Activated CD4-positive, alpha-beta T cell treated with anti-CD3 and anti-CD28 coated beads for 36 hours (primary cell): ENCODE results near the gene RGS17. TPM values are rescaled to one million over a fixed set of nuclear protein-coding genes. Genes with fewer than 3 reads are reported as not detected.
A peak's percentile ranks its signal among the peaks of the same experiment; 100 is the strongest.

ENCODE experiments used
- ATAC-seq: fragments of 200-7000 bp; cut with Tn5 transposase; one replicate; pipeline ENCODE4 v1.10.0; 2021; ENCODE audit warnings: mild to moderate bottlenecking, moderate library complexity
- CTCF ChIA-PET: fragments of 350-600 bp; sonication (Branson Sonifier 250); formaldehyde crosslinking; loops from one replicate; lab custom pipeline; 2021; ENCODE audit warnings: antibody characterized with exemption; lab: Charles Lee
- POLR2A ChIA-PET: fragments of 350-600 bp; sonication (Branson Sonifier 250); formaldehyde crosslinking; loops from one replicate; lab custom pipeline; 2021; ENCODE audit warnings: antibody characterized with exemption, inconsistent platforms; lab: Charles Lee
- DNase-seq: peaks from one replicate; pipeline ENCODE4 v3.0.0-alpha.2; 2020
- H3K27ac Mint-ChIP-seq: one replicate; pipeline ENCODE4 v1.8.0; 2021; ENCODE audit warnings: mixed read lengths
- H3K27me3 Mint-ChIP-seq: one replicate; pipeline ENCODE4 v1.8.0; 2021; ENCODE audit warnings: mixed read lengths
- H3K36me3 Mint-ChIP-seq: one replicate; pipeline ENCODE4 v1.8.0; 2021; ENCODE audit warnings: low read depth, mixed read lengths
- H3K4me1 Mint-ChIP-seq: one replicate; pipeline ENCODE4 v1.8.0; 2021; ENCODE audit warnings: mixed read lengths
- H3K4me3 Mint-ChIP-seq: one replicate; pipeline ENCODE4 v1.8.0; 2021; ENCODE audit warnings: mild to moderate bottlenecking, moderate library complexity, mixed read lengths
- H3K9me3 Mint-ChIP-seq: one replicate; pipeline ENCODE4 v1.8.0; 2021; ENCODE audit warnings: low read depth, mixed read lengths
- intact Hi-C, 2 experiments: fragments of 100-400 bp; cut with DNase I in 1 of 2; cut with micrococcal nuclease in 1 of 2; formaldehyde crosslinking; loops; one replicate each; pipeline versions ENCODE4 v1.14.2 to v1.15.1; 2022 to 2024; cut with DNase I, micrococcal nuclease
- total RNA-seq, 2 experiments: library from RNA; stranded (reverse); gene quantifications; one replicate each; pipeline ENCODE4 v1.2.3, GENCODE V29; 2021

The RGS17 gene
- total RNA-seq: not detected

DNA sequence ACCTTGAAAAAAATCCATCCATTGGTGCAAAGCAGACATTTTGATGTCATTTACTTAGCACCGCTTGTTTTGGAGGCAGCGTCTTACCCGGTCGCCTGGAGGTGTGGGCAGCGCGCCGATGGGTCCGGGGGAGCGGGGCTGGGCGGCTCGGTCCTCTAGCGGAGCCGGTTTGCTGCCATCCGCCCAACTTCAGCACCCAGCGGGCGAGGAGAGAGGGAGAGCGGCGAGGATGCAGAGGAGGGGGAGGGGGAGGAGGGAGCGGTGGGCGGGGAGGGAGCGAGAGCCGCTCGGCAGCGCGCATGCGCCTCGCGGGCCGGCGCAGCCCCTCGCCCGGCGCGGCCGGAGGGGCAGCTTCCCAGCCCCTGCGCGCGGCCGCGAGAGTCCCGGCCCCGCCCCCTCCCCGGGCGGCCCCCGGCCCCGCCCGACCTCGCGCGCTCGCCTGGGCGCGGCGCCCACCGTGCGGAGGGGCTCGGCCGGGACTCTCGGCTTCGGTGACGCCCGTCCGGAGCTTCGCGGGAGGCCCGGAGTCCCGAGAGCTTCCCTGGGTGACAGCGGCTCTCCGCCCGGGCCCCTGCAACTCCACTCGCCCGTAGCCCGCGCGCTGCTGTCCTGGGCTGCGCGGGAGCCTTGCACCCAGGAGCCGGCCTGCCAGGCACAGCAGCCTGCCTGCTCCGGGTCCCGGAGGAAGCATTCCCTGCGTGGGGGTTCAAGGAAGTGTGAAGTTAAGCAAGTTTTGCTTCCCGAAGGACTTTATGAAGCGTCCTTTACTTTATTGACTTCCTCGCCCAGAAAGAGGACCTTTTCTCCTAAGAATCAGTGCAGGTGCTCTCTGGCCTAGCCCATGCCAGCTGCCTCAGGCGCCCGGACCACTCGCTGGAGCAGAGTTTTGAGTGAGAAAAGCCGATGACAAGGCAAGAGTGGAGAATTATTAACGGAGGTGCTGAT is at the start of gene RGS17:
Gene RGS17 (minus strand): TSS at position 246 of the 945 bp plus-strand sequence. CDS start 87,264 bp downstream, outside the sequence.
- ChIA-PET POLR2A (no interaction called here), CTCF (interaction anchor here (1.0 kb wide), 1 partner anchor 13 kb away, joined by 3 read pairs; no protein-coding TSS in a partner anchor)
- no peaks in the 10 kb centered on the region for H3K36me3 Mint-ChIP-seq
- peaks cover 11% of the 10 kb centered on the region for H3K4me1 Mint-ChIP-seq
- no peaks in the 10 kb centered on the region for H3K9me3 Mint-ChIP-seq
- ATAC-seq: peak; percentile 71
- H3K4me3 Mint-ChIP-seq: peak within 1 kb of the TSS; percentile 68
- peaks cover 38% of the 10 kb centered on the region for H3K27me3 Mint-ChIP-seq
- DNase-seq: peak; percentile 60
- intact Hi-C loops: no loop called here
- H3K27ac Mint-ChIP-seq: no peak within 1 kb of the TSS

- H3K9me3 Mint-ChIP-seq: no peaks in the 10 kb centered on the region
- CTCF ChIA-PET: interaction anchor here (0.8 kb wide), 1 partner anchor 17 kb away, joined by 3 read pairs; no protein-coding TSS in a partner anchor
- no peaks in the 10 kb centered on the region for H3K4me1 Mint-ChIP-seq
- DNase-seq: no peak
- no peak overlapping the region for H3K27ac Mint-ChIP-seq
- no peak overlapping the region for H3K4me3 Mint-ChIP-seq
- H3K36me3 Mint-ChIP-seq: no peaks in the 10 kb centered on the region
- POLR2A ChIA-PET: no interaction called here
- H3K27me3 Mint-ChIP-seq: peaks cover 19% of the 10 kb centered on the region
- intact Hi-C loops: no loop called here
- ATAC-seq: no peak
These were observed 41.7 kb upstream of the RGS17 start for GRCh38 chr6:153172815-153173214.

- H3K36me3 Mint-ChIP-seq: no peaks in the 10 kb centered on the region
These were observed 39.4 kb upstream of the RGS17 start for GRCh38 chr6:153170511-153170910.

GRCh38 chr6:153167907-153168306 is 36.8 kb upstream of the RGS17 start:
- H3K4me1 Mint-ChIP-seq: no peaks in the 10 kb centered on the region
- POLR2A ChIA-PET: no interaction called here
- H3K4me3 Mint-ChIP-seq: no peak overlapping the region
- ATAC-seq (no peak), DNase-seq (no peak)
- no peaks in the 10 kb centered on the region for H3K36me3 Mint-ChIP-seq
- intact Hi-C loops: no loop called here
- no peaks in the 10 kb centered on the region for H3K9me3 Mint-ChIP-seq
- H3K27ac Mint-ChIP-seq: no peak overlapping the region
- CTCF ChIA-PET: no interaction called here
- peaks cover 15% of the 10 kb centered on the region for H3K27me3 Mint-ChIP-seq

More at GRCh38 chr6:153170511-153170910, 39.4 kb upstream of the RGS17 start:
- intact Hi-C loops: no loop called here
- no peaks in the 10 kb centered on the region for H3K9me3 Mint-ChIP-seq
- no peak for DNase-seq
- ChIA-PET POLR2A (no interaction called here), CTCF (interaction anchor here (0.6 kb wide), 1 partner anchor 9 kb away, joined by 3 read pairs; no protein-coding TSS in a partner anchor)
- H3K27ac Mint-ChIP-seq: no peak overlapping the region
- H3K27me3 Mint-ChIP-seq: peaks cover 17% of the 10 kb centered on the region
- ATAC-seq: no peak
- H3K4me3 Mint-ChIP-seq: no peak overlapping the region
- no peaks in the 10 kb centered on the region for H3K4me1 Mint-ChIP-seq

DNA sequence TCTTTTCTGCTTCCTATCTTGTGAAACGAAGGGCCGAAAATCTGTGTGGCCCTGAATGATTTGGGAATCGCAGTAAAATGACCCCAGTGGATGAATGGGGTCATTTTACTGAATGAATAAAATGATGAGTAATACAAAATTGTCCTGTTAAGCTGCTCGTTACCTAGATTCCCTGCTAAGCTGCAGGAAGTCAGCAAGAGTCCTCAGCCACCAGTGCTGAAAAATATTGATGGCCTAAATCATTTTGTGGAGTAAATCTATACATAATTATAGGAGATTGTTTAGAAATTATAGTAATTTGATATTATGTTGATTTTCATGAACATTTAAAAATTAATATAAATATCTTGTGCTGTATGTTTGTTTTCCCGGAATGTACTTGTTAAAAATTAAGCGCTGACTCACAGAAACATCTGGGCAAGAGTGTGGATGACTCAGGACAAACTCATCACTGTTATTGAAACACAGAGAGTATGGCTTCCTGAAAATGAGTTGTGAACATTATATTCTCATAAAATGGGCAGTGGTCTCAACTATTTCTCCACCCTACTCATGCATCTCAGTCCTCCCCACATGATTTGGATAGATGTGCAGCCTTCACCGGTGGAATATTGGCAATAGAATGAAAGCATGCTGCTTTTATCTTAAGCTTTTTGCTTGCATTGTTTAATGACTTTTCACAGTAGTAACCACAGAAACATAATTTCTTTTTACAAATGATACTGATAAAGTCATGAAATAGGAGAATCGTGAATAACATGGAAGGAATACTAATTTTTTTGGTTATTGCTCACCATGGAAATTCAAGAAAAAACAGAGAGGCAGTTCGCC is 36.2 kb upstream of the RGS17 start:
- ATAC-seq: no peak

GRCh38 chr6:153162646-153163045 is 31.6 kb upstream of the RGS17 start:
- no peak overlapping the region for H3K4me3 Mint-ChIP-seq
- no peak overlapping the region for H3K27ac Mint-ChIP-seq
- intact Hi-C loops: no loop called here
- ChIA-PET CTCF (interaction anchor here (0.6 kb wide), 1 partner anchor 825 kb away, joined by 3 read pairs; no protein-coding TSS in a partner anchor), POLR2A (interaction anchor here (0.5 kb wide), 1 partner anchor 183 kb away, joined by 3 read pairs; no protein-coding TSS in a partner anchor)
- H3K4me1 Mint-ChIP-seq: no peaks in the 10 kb centered on the region
- H3K27me3 Mint-ChIP-seq: peaks cover 4% of the 10 kb centered on the region
- H3K36me3 Mint-ChIP-seq: no peaks in the 10 kb centered on the region
- no peak for DNase-seq
- H3K9me3 Mint-ChIP-seq: no peaks in the 10 kb centered on the region
- no peak for ATAC-seq

More for the DNA sequence above, 36.2 kb upstream of the RGS17 start:
- no peak overlapping the region for H3K4me3 Mint-ChIP-seq
- H3K36me3 Mint-ChIP-seq: no peaks in the 10 kb centered on the region
- H3K4me1 Mint-ChIP-seq: no peaks in the 10 kb centered on the region
- H3K27me3 Mint-ChIP-seq: peaks cover 11% of the 10 kb centered on the region
- no peaks in the 10 kb centered on the region for H3K9me3 Mint-ChIP-seq
- ChIA-PET POLR2A (no interaction called here), CTCF (no interaction called here)
- intact Hi-C loops: no loop called here
- no peak for DNase-seq
- H3K27ac Mint-ChIP-seq: no peak overlapping the region

DNA sequence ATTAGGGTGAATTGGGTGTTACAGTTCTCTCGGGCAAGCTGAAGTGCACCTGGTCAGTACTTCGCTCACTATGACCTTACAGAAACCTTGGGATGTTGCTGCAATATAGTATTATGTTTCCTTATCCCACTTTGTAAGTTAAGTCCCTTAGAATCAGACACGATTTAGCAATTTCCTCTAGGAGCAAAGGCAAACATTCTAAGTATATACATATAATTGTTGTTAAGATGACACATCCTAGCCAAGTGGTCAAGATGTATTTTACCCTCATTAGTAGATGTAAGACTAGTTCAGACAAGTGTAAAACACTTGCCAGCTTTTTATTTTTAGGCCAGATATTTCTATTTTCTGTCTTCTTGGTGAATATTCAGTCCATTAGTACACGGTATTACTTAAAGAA is 31.1 kb upstream of the RGS17 start:
- H3K9me3 Mint-ChIP-seq: no peaks in the 10 kb centered on the region
- intact Hi-C loops: no loop called here
- ATAC-seq: no peak
- H3K27ac Mint-ChIP-seq: no peak overlapping the region
- H3K36me3 Mint-ChIP-seq: no peaks in the 10 kb centered on the region
- ChIA-PET POLR2A (no interaction called here), CTCF (interaction anchor here (0.6 kb wide), 2 partner anchors 8 to 824 kb away, joined by 3 read pairs; no protein-coding TSS in a partner anchor)
- H3K4me1 Mint-ChIP-seq: no peaks in the 10 kb centered on the region
- H3K27me3 Mint-ChIP-seq: peaks cover 4% of the 10 kb centered on the region
- DNase-seq: no peak
- H3K4me3 Mint-ChIP-seq: no peak overlapping the region

- ATAC-seq: no peak
- ChIA-PET CTCF (no interaction called here), POLR2A (no interaction called here)
- H3K27me3 Mint-ChIP-seq: peaks cover 2% of the 10 kb centered on the region
- H3K4me3 Mint-ChIP-seq: no peak overlapping the region
- H3K36me3 Mint-ChIP-seq: no peaks in the 10 kb centered on the region
- no peak overlapping the region for H3K27ac Mint-ChIP-seq
- intact Hi-C loops: no loop called here
- DNase-seq: no peak
- H3K4me1 Mint-ChIP-seq: no peaks in the 10 kb centered on the region
- H3K9me3 Mint-ChIP-seq: no peaks in the 10 kb centered on the region
These were observed 29.1 kb upstream of the RGS17 start for GRCh38 chr6:153160221-153160620.

DNA sequence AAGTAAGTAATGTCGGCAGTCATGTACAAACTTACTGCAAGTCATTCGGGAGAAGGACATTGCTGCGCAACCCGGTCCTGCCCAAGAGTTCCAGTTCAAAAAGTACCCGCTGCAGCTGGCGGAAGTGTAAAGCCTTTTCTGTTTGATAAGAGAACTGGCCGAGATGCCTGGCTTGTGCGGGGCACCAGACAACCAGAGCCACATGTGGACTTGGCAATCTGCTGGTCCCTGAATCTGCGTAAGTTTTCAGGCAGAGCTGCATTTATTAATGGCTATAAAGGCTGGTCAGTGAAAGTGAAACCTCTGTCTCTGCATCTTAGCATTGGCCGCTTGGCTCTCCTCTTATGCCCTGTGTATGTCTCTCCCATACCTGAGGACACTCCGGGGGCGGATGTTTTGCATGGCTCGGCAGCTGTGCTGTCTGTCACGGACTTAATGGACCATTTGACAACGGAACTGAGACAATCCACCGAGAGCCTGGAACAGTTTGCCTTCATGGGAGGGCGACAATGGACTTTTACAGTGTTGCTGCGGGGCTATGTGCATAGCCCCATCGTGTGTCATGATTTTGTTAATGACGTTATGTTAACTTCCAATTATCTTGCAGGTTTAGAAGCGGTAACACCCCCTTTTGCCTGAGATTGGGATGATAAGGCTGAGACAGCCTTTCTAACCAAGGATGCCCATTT is 19.8 kb upstream of the RGS17 start:
- Mint-ChIP-seq H3K4me3 (no peak overlapping the region), H3K27ac (no peak overlapping the region), H3K4me1 (no peaks in the 10 kb centered on the region), H3K36me3 (no peaks in the 10 kb centered on the region), H3K27me3 (peaks cover 3% of the 10 kb centered on the region), H3K9me3 (peaks cover 3% of the 10 kb centered on the region)
- ATAC-seq (no peak), DNase-seq (no peak)
- ChIA-PET CTCF (no interaction called here), POLR2A (no interaction called here)
- intact Hi-C loops: loop anchor here in 1 of 2 experiments (10.0 kb wide), 1 partner anchor 874 kb away; no protein-coding TSS in a partner anchor

DNA sequence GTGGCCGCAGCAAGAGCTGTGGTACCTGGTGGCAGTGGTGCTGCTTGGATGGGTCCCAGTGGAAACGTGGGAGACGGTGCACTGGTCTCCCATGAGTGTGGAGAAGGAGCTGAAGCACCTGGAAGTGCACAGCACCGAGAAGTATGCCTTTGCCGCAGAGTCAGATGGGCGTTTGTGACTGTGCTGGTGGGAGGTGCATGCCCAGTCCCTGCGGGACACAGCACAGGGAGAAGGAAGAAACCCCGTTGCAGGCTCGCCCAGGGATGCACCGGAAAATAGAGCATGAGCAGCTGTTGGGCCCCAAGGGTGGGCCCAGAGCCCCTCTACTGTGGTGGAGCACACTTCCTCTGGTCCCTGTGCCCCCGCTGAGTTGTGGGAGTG is 19.3 kb upstream of the RGS17 start:
- intact Hi-C loops: loop anchor here in 1 of 2 experiments (10.0 kb wide), 1 partner anchor 874 kb away; no protein-coding TSS in a partner anchor
- Mint-ChIP-seq H3K36me3 (no peaks in the 10 kb centered on the region), H3K27ac (no peak overlapping the region), H3K9me3 (peaks cover 3% of the 10 kb centered on the region), H3K4me3 (no peak overlapping the region), H3K4me1 (no peaks in the 10 kb centered on the region), H3K27me3 (peaks cover 3% of the 10 kb centered on the region)
- DNase-seq (no peak), ATAC-seq (no peak)
- POLR2A ChIA-PET: no interaction called here
- CTCF ChIA-PET: no interaction called here

- H3K27ac Mint-ChIP-seq: no peak overlapping the region
- DNase-seq (no peak), ATAC-seq (no peak)
- no peak overlapping the region for H3K4me3 Mint-ChIP-seq
- ChIA-PET POLR2A (no interaction called here), CTCF (no interaction called here)
- intact Hi-C loops: loop anchor here in 1 of 2 experiments (10.0 kb wide), 1 partner anchor 875 kb away; no protein-coding TSS in a partner anchor
- H3K4me1 Mint-ChIP-seq: no peaks in the 10 kb centered on the region
- H3K9me3 Mint-ChIP-seq: peaks cover 3% of the 10 kb centered on the region
- no peaks in the 10 kb centered on the region for H3K36me3 Mint-ChIP-seq
- peaks cover 3% of the 10 kb centered on the region for H3K27me3 Mint-ChIP-seq
These were observed 18.8 kb upstream of the RGS17 start for GRCh38 chr6:153149891-153150290.
